Ishikawa (cell line): ENCODE measurements around the gene XDH.

Source experiments
- CEBPB ChIP-seq: IDR thresholded peaks from 2 replicates; pipeline ENCODE4 v1.6.1; 2012
- CREB1 ChIP-seq: IDR thresholded peaks from 2 replicates; pipeline ENCODE4 v1.6.1; 2012; ENCODE audit warnings: low read depth
- EP300 ChIP-seq: IDR thresholded peaks from 2 replicates; pipeline ENCODE4 v1.6.1; 2012; ENCODE audit warnings: borderline replicate concordance
- FOXM1 ChIP-seq: IDR thresholded peaks from 2 replicates; pipeline ENCODE4 v1.6.1; 2012; ENCODE audit warnings: low read depth, borderline replicate concordance
- MAX ChIP-seq: IDR thresholded peaks from 2 replicates; pipeline ENCODE4 v1.6.1; 2012
- NFIC ChIP-seq: IDR thresholded peaks from 2 replicates; pipeline ENCODE4 v1.6.1; 2012
- RAD21 ChIP-seq: IDR thresholded peaks from 2 replicates; pipeline ENCODE4 v1.6.1; 2012; ENCODE audit warnings: low read depth
- REST ChIP-seq: IDR thresholded peaks from 2 replicates; pipeline ENCODE4 v1.6.1; 2012; ENCODE audit warnings: low read depth, mild to moderate bottlenecking
- TAF1 ChIP-seq: IDR thresholded peaks from 2 replicates; pipeline ENCODE4 v1.6.1; 2012; ENCODE audit warnings: low read depth, mild to moderate bottlenecking
- TCF12 ChIP-seq: IDR thresholded peaks from 2 replicates; pipeline ENCODE4 v1.6.1; 2012; ENCODE audit warnings: low read depth
- TEAD4 ChIP-seq: IDR thresholded peaks from 2 replicates; pipeline ENCODE4 v1.6.1; 2012
- USF1 ChIP-seq: IDR thresholded peaks from 2 replicates; pipeline ENCODE4 v1.6.1; 2012
- YY1 ChIP-seq: IDR thresholded peaks from 2 replicates; pipeline ENCODE4 v1.6.1; 2012; ENCODE audit warnings: low read depth
- ZBTB7A ChIP-seq: IDR thresholded peaks from 2 replicates; pipeline ENCODE4 v1.6.1; 2012; ENCODE audit warnings: low read depth

GRCh38 chr2:31347319-31347718 is 67.2 kb downstream of the XDH start:
- TF ChIP-seq FOXM1, result no peak
- no peak for TF ChIP-seq TEAD4
- TF ChIP-seq MAX, result no peak
- no peak for TF ChIP-seq TAF1
- TF ChIP-seq CREB1, result no peak
- TF ChIP-seq NFIC, result no peak
- TF ChIP-seq TCF12, result no peak
- no peak for TF ChIP-seq CEBPB
- TF ChIP-seq RAD21, result no peak
- no peak for TF ChIP-seq USF1
- TF ChIP-seq YY1, result no peak
- TF ChIP-seq REST, result no peak
- no peak for TF ChIP-seq EP300
- no peak for TF ChIP-seq ZBTB7A
